Natural killer cell (primary cell): ENCODE measurements around the gene SMARCB1. TPM values are rescaled to one million over a fixed set of nuclear protein-coding genes. Genes with fewer than 3 reads are reported as not detected.
A peak's percentile ranks its signal among the peaks of the same experiment; 100 is the strongest.

Experiments
- ATAC-seq, 3 donors: fragments of 150-1000 bp in 2 of 3; fragments of 200-7000 bp in 1 of 3; cut with Tn5 transposase; 1 replicate in 1 of 3; 2 replicates in 2 of 3; pipeline ENCODE4 v1.10.0; 2021; ENCODE audit warnings: mild to moderate bottlenecking in 2 of 3, moderate library complexity in 2 of 3
- DNase-seq, 2 donors: peaks; one replicate each; pipeline versions ENCODE4 v3.0.0 to v3.0.0-alpha.2; 2013 to 2021; ENCODE audit warnings: mixed read lengths in 1 of 2
- H3K27ac ChIP-seq: one replicate; pipeline ENCODE4 v1.5.1; 2013; ENCODE audit warnings: mild to moderate bottlenecking, low read length
- H3K27me3 ChIP-seq: one replicate; pipeline ENCODE4 v1.6.1; 2013; ENCODE audit warnings: low read length; ENCODE audit not compliant: control insufficient read depth, insufficient read depth
- H3K36me3 ChIP-seq: one replicate; pipeline ENCODE4 v1.6.1; 2013; ENCODE audit warnings: low read length; ENCODE audit not compliant: control insufficient read depth, insufficient read depth
- H3K4me1 ChIP-seq: one replicate; pipeline ENCODE4 v1.6.1; 2013; ENCODE audit warnings: low read length; ENCODE audit not compliant: control insufficient read depth, insufficient read depth
- H3K4me3 ChIP-seq: one replicate; pipeline ENCODE4 v1.5.1; 2013; ENCODE audit warnings: low read length
- H3K9me3 ChIP-seq: one replicate; pipeline ENCODE4 v1.6.1; 2013; ENCODE audit warnings: low read length; ENCODE audit not compliant: control insufficient read depth, insufficient read depth
- H3K27ac Mint-ChIP-seq, 2 donors: one replicate each; pipeline ENCODE4 v1.8.0; 2022; ENCODE audit warnings: mild to moderate bottlenecking in 2 of 2, mixed read lengths in 2 of 2, moderate library complexity in 1 of 2
- H3K27me3 Mint-ChIP-seq, 2 donors: one replicate each; pipeline ENCODE4 v1.8.0; 2022; ENCODE audit warnings: low read depth in 2 of 2, mixed read lengths in 2 of 2
- H3K36me3 Mint-ChIP-seq: one replicate; pipeline ENCODE4 v1.8.0; 2022; ENCODE audit warnings: mixed read lengths
- H3K4me1 Mint-ChIP-seq, 2 donors: one replicate each; pipeline ENCODE4 v1.8.0; 2022; ENCODE audit warnings: mixed read lengths in 2 of 2
- H3K4me3 Mint-ChIP-seq: one replicate; pipeline ENCODE4 v1.8.0; 2022; ENCODE audit warnings: mild to moderate bottlenecking, moderate library complexity, mixed read lengths
- H3K9me3 Mint-ChIP-seq, 2 donors: one replicate each; pipeline ENCODE4 v1.8.0; 2022; ENCODE audit warnings: mixed read lengths in 2 of 2
- CTCF ChIP-seq: fragments of 200-600 bp; IDR thresholded peaks from one replicate; pipeline ENCODE4 v1.8.0; 2022; ENCODE audit warnings: antibody characterized with exemption
- WGBS: methylation state at CpG from one replicate; pipeline ENCODE4 v1.1.7; 2013; ENCODE audit warnings: missing lambda C conversion rate; ENCODE audit not compliant: insufficient coverage; 5-methylcytosine and 5-hydroxymethylcytosine counted together
- intact Hi-C: fragments of 100-400 bp; cut with micrococcal nuclease; formaldehyde crosslinking; loops from one replicate; pipeline ENCODE4 v1.14.2; 2022
- total RNA-seq, 4 donors: library from RNA; stranded (reverse); fragments of 120-200 nt in 1 of 4; gene quantifications; one replicate each; pipeline versions ENCODE4 v1.2.3 to v1.2.4, GENCODE V29; 2013 to 2022

Gene SMARCB1
- total RNA-seq, 3 donors from 2014 or later (not counting 1 experiment from before 2014, with no cell fraction given), result 56.3 to 76.9 (median 69.8) TPM

GRCh38 chr22:23856721-23857605 is 70.2 kb downstream of the SMARCB1 start:
- peak overlapping the region; percentile 77 for H3K4me3 ChIP-seq
- DNase-seq (peak in 1 of 2 donors; percentile 51), ATAC-seq (peak; percentile 34 to 45 (median 35))
- Mint-ChIP-seq H3K36me3 (no peaks in the 10 kb centered on the region), H3K9me3 (no peaks in the 10 kb centered on the region), H3K4me3 (peak overlapping the region; percentile 94), H3K27me3 (no peaks in the 10 kb centered on the region), H3K27ac (peak overlapping the region; percentile 87 to 93), H3K4me1 (peaks cover 21 to 23% of the 10 kb centered on the region in 2 donors)
- H3K9me3 ChIP-seq, result no peaks in the 10 kb centered on the region
- no peaks in the 10 kb centered on the region for H3K36me3 ChIP-seq
- H3K27ac ChIP-seq, result peak overlapping the region; percentile 84
- TF ChIP-seq CTCF, result no peak
- intact Hi-C loops, result loop anchor here (10.0 kb wide), 1 partner anchor 902 kb away; no protein-coding TSS in a partner anchor
- H3K27me3 ChIP-seq, result no peaks in the 10 kb centered on the region
- 3% methylated on average over 56 of the region's 58 CpGs for WGBS
- H3K4me1 ChIP-seq, result peaks cover 22% of the 10 kb centered on the region

- H3K27me3 ChIP-seq, result no peaks in the 10 kb centered on the region
- peak within 1 kb of the TSS; percentile 87 to 93 for H3K27ac Mint-ChIP-seq
- intact Hi-C loops, result loop anchor here (10.0 kb wide), 1 partner anchor 903 kb away; no protein-coding TSS in a partner anchor
- H3K9me3 Mint-ChIP-seq, result no peaks in the 10 kb centered on the region
- no peaks in the 10 kb centered on the region for H3K36me3 ChIP-seq
- peaks cover 22% of the 10 kb centered on the region for H3K4me1 ChIP-seq
- H3K4me1 Mint-ChIP-seq, result peaks cover 21 to 23% of the 10 kb centered on the region in 2 donors
- TF ChIP-seq CTCF, result no peak
- DNase-seq (peak; percentile 89 to 98), ATAC-seq (peak; percentile 94 to 98 (median 96))
- peak within 1 kb of the TSS; percentile 94 for H3K4me3 Mint-ChIP-seq
- H3K27ac ChIP-seq, result peak within 1 kb of the TSS; percentile 84
- peak within 1 kb of the TSS; percentile 77 for H3K4me3 ChIP-seq
- H3K36me3 Mint-ChIP-seq, result no peaks in the 10 kb centered on the region
- no peaks in the 10 kb centered on the region for H3K9me3 ChIP-seq
- H3K27me3 Mint-ChIP-seq, result no peaks in the 10 kb centered on the region
- WGBS, result 1% methylated on average over 60 of the region's 60 CpGs
Observed at GRCh38 chr22:23857606-23858483, 71.1 kb downstream of the SMARCB1 start, which contains the start of gene SLC2A11. TSS of gene SLC2A11 (plus strand) at chr22:23857875. CDS start at chr22:23858000, 125 bp downstream.

- Mint-ChIP-seq H3K36me3 (no peaks in the 10 kb centered on the region), H3K4me1 (peaks cover 21 to 23% of the 10 kb centered on the region in 2 donors), H3K9me3 (no peaks in the 10 kb centered on the region), H3K4me3 (peak overlapping the region; percentile 94), H3K27ac (peak overlapping the region; percentile 87 to 93), H3K27me3 (no peaks in the 10 kb centered on the region)
- no peak for ATAC-seq
- no peak for TF ChIP-seq CTCF
- Histone ChIP-seq H3K36me3 (no peaks in the 10 kb centered on the region), H3K27me3 (no peaks in the 10 kb centered on the region), H3K4me3 (peak overlapping the region; percentile 77), H3K27ac (peak overlapping the region; percentile 84), H3K9me3 (no peaks in the 10 kb centered on the region), H3K4me1 (peaks cover 22% of the 10 kb centered on the region)
- WGBS, result 83% methylated on average over 1 of the region's 7 CpGs
- no peak for DNase-seq
- intact Hi-C loops, result loop anchor here (10.0 kb wide), 1 partner anchor 904 kb away; no protein-coding TSS in a partner anchor
Observed at GRCh38 chr22:23858484-23858815, 71.7 kb downstream of the SMARCB1 start.
